Mucosa of rectum (tissue), 2 donors: ENCODE results near the gene TMEM132E.

Experiments used
- H3K27ac ChIP-seq, 2 donors: one replicate each; pipeline ENCODE4 v1.7.0; 2013; ENCODE audit warnings: inconsistent platforms in 2 of 2, low read depth in 2 of 2, low read length in 2 of 2
- H3K27me3 ChIP-seq, 2 donors: one replicate each; pipeline ENCODE4 v1.7.0; 2013; ENCODE audit warnings: low read length in 2 of 2; ENCODE audit not compliant: control insufficient read depth in 2 of 2, insufficient read depth in 2 of 2
- H3K36me3 ChIP-seq, 2 donors: one replicate each; pipeline ENCODE4 v1.7.0; 2013; ENCODE audit warnings: low read length in 2 of 2; ENCODE audit not compliant: control insufficient read depth in 2 of 2, insufficient read depth in 2 of 2
- H3K4me1 ChIP-seq, 2 donors: one replicate each; pipeline ENCODE4 v1.7.0; 2013; ENCODE audit warnings: low read length in 2 of 2, mild to moderate bottlenecking in 1 of 2; ENCODE audit not compliant: control insufficient read depth in 2 of 2, insufficient read depth in 2 of 2
- H3K4me3 ChIP-seq, 2 donors: one replicate each; pipeline ENCODE4 v1.7.0; 2013; ENCODE audit warnings: low read length in 2 of 2
- H3K9ac ChIP-seq, 2 donors: one replicate each; pipeline ENCODE4 v1.7.0; 2013; ENCODE audit warnings: low read length in 2 of 2, low read depth in 1 of 2, mild to moderate bottlenecking in 1 of 2
- H3K9me3 ChIP-seq, 2 donors: one replicate each; pipeline ENCODE4 v1.7.0; 2013; ENCODE audit warnings: low read length in 2 of 2; ENCODE audit not compliant: control insufficient read depth in 2 of 2
- donor health status: healthy.
- donor health status: Normal muscosa, but diverticular disease.

Gene TMEM132E

GRCh38 chr17:34639706-34640425 lies 60.5 kb downstream of the TMEM132E start:
- no peaks in the 10 kb centered on the region for H3K36me3 ChIP-seq
- no peaks in the 10 kb centered on the region for H3K9me3 ChIP-seq
- H3K9ac ChIP-seq, result no peak overlapping the region
- no peaks in the 10 kb centered on the region for H3K4me1 ChIP-seq
- no peak overlapping the region for H3K4me3 ChIP-seq
- H3K27me3 ChIP-seq, result peaks cover 4 to 24% of the 10 kb centered on the region in 2 donors
- no peak overlapping the region for H3K27ac ChIP-seq

- no peak overlapping the region for H3K4me3 ChIP-seq
- H3K9ac ChIP-seq, result no peak overlapping the region
- H3K4me1 ChIP-seq, result no peaks in the 10 kb centered on the region
- peaks cover 9 to 24% of the 10 kb centered on the region in 2 donors for H3K27me3 ChIP-seq
- H3K9me3 ChIP-seq, result no peaks in the 10 kb centered on the region
- H3K27ac ChIP-seq, result no peak overlapping the region
- no peaks in the 10 kb centered on the region for H3K36me3 ChIP-seq
Observed at GRCh38 chr17:34641368-34641767, 62.0 kb downstream of the TMEM132E start.

- H3K27ac ChIP-seq, result no peak overlapping the region
- H3K4me1 ChIP-seq, result no peaks in the 10 kb centered on the region
- no peak overlapping the region for H3K4me3 ChIP-seq
- no peak overlapping the region for H3K9ac ChIP-seq
- no peaks in the 10 kb centered on the region for H3K9me3 ChIP-seq
- no peaks in the 10 kb centered on the region for H3K36me3 ChIP-seq
- H3K27me3 ChIP-seq, result peaks cover 5 to 6% of the 10 kb centered on the region in 2 donors
Observed at GRCh38 chr17:34644941-34645550, 65.7 kb downstream of the TMEM132E start.

DNA sequence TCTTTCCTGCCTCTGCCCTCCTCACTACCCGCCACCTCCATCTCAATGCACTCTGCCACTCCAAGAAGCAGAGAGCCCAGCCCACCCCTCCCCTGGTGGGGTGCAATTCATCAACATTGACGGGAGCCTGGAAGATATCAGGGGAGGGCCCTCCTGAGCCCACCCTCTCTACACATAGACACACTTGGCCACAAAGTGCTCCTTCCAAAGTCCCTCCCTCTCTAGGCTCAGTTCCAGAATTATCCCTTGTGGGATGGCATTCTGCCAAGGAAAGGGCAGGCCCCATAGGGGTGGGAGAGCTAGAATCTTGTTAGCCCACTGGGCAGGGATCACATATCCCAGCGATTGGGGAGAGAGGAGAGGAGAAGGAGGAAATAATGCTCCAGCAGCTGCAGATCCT lies 66.2 kb downstream of the TMEM132E start:
- no peak overlapping the region for H3K9ac ChIP-seq
- H3K27ac ChIP-seq, result no peak overlapping the region
- no peaks in the 10 kb centered on the region for H3K4me1 ChIP-seq
- H3K27me3 ChIP-seq, result peaks cover 5% of the 10 kb centered on the region in 2 donors
- H3K4me3 ChIP-seq, result no peak overlapping the region
- H3K36me3 ChIP-seq, result no peaks in the 10 kb centered on the region
- H3K9me3 ChIP-seq, result no peaks in the 10 kb centered on the region

DNA sequence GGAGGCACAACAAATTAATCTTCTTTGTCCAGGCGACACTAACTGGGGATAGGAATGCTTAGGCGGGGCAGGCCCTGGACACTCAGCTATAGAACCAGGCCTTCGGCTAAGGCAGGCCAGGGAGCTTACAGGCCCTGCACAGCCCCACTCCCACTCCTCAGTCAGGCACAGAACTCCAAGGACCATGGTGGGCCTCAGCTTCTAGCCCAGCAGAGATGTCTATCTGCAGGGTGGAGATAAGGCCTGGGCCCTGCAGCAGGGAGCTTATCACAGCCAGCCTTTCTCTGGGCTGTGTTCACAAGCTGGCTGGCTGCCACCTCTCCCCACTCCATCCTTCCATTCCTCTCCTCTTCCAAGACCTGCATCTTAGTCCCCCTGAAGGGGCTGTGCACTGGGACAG lies 68.1 kb downstream of the TMEM132E start:
- no peak overlapping the region for H3K9ac ChIP-seq
- no peaks in the 10 kb centered on the region for H3K9me3 ChIP-seq
- H3K4me3 ChIP-seq, result no peak overlapping the region
- no peaks in the 10 kb centered on the region for H3K4me1 ChIP-seq
- no peaks in the 10 kb centered on the region for H3K36me3 ChIP-seq
- H3K27me3 ChIP-seq, result peaks cover 3 to 5% of the 10 kb centered on the region in 2 donors
- H3K27ac ChIP-seq, result no peak overlapping the region

DNA sequence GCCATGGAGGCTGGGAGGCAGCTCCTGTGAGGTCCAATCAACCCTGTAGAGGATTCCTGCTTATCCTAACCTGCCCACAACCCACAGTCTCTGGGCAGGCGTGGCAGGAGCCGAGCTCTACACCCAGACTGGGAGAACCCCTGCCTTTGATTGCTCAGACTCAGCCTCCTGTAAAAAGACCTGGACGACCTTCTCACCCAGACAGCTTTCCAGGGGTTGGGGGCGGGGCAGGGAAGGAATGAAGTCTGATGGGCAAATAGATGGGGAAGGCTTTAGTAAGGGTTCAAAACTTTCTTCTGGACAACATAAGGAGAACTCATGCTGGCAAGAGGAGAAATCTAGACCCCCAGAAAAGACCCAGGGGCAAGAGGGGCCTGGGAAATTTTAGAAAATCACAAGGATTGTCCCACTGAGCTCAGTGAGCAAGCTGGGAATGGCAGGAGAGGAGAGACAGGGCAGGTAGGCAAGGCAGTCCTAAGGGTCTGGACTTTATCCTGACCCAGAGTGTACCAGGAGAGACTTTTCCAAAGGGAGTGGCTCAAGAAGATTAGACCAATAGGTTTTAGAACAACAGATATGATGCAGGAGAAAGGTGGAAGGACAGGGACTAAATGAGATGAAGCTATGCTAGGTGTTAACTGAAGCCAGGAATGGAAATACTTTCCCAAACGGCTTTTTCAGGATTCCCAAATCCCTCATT lies 70.8 kb downstream of the TMEM132E start:
- Histone ChIP-seq H3K36me3 (no peaks in the 10 kb centered on the region), H3K27ac (no peak overlapping the region), H3K4me3 (no peak overlapping the region), H3K9ac (no peak overlapping the region), H3K4me1 (no peaks in the 10 kb centered on the region), H3K27me3 (peaks cover 0 to 4% of the 10 kb centered on the region in 2 donors), H3K9me3 (no peaks in the 10 kb centered on the region)

DNA sequence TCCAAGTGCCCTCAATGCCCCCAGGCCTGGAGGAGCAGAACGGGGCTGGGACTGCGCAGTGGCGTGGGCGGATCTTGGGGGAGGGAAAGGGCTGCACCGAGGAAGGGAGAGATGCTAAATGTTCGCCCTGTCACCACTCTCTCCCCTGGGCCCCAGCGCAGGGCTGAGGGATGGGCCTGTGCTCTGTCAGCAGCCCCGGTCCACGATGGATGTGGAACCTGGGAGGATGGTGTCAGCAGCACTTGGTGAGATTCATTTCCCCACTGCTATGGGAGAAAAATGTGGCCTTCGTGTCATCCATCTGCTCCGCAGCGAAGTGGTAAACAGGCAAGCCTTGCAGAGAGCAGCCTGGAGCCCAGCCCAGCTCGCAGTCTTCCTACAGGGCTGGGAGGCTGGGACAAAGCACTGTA lies 72.0 kb downstream of the TMEM132E start:
- no peak overlapping the region for H3K9ac ChIP-seq
- H3K9me3 ChIP-seq, result no peaks in the 10 kb centered on the region
- no peak overlapping the region for H3K27ac ChIP-seq
- no peaks in the 10 kb centered on the region for H3K4me1 ChIP-seq
- no peak overlapping the region for H3K4me3 ChIP-seq
- no peaks in the 10 kb centered on the region for H3K27me3 ChIP-seq
- H3K36me3 ChIP-seq, result no peaks in the 10 kb centered on the region

GRCh38 chr17:34652021-34652555 lies 72.7 kb downstream of the TMEM132E start:
- no peaks in the 10 kb centered on the region for H3K4me1 ChIP-seq
- H3K9me3 ChIP-seq, result no peaks in the 10 kb centered on the region
- no peak overlapping the region for H3K4me3 ChIP-seq
- H3K27ac ChIP-seq, result no peak overlapping the region
- H3K27me3 ChIP-seq, result no peaks in the 10 kb centered on the region
- no peaks in the 10 kb centered on the region for H3K36me3 ChIP-seq
- H3K9ac ChIP-seq, result no peak overlapping the region

DNA sequence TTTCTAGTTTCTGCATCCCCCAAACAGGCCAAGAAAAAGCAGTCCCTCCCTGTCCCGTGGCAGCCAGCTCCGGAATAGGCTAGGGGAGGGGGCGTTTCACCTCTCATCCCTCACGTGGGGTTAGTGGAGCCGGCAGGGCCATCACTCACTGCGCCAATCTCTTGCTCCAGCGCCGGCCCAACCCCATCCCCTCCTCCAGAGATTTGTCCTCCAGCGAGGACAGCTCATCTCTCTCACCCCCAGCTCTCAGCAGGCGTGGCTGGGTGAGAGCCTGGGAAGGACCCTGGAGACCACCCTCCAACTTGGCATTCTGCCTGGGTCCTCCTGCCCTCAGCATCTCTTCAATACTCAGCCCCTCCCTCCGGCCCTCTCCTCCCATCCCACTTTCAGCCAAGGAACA lies 74.1 kb downstream of the TMEM132E start:
- no peaks in the 10 kb centered on the region for H3K4me1 ChIP-seq
- H3K9me3 ChIP-seq, result no peaks in the 10 kb centered on the region
- no peaks in the 10 kb centered on the region for H3K27me3 ChIP-seq
- no peak overlapping the region for H3K27ac ChIP-seq
- H3K9ac ChIP-seq, result no peak overlapping the region
- H3K36me3 ChIP-seq, result no peaks in the 10 kb centered on the region
- H3K4me3 ChIP-seq, result no peak overlapping the region

- H3K9me3 ChIP-seq, result no peaks in the 10 kb centered on the region
- H3K27ac ChIP-seq, result no peak overlapping the region
- no peaks in the 10 kb centered on the region for H3K27me3 ChIP-seq
- no peak overlapping the region for H3K4me3 ChIP-seq
- H3K9ac ChIP-seq, result no peak overlapping the region
- no peaks in the 10 kb centered on the region for H3K4me1 ChIP-seq
- no peaks in the 10 kb centered on the region for H3K36me3 ChIP-seq
Observed at GRCh38 chr17:34654276-34654880, 75.0 kb downstream of the TMEM132E start.
